ENCODE measurements around the gene CCL17. TPM values are rescaled to one million over a fixed set of nuclear protein-coding genes. Genes with fewer than 3 reads are reported as not detected.

CCL17 gene
- polyA plus RNA-seq, 4 donors, result 0.18 to 0.45 TPM; not detected in 2

GRCh38 chr16:57389087-57389468, 15.5 kb upstream of the CCL17 start:
- no peak overlapping the region for H3K4me3 ChIP-seq (ENCODE audit: low read depth in 1 of 3, low read length in 3 of 3)
- no peak for FAIRE-seq
- WGBS, 3 donors, result 93 to 95% (median 94%) methylated on average over 3 of the region's 3 CpGs

GRCh38 chr16:57390636-57391295, 13.8 kb upstream of the CCL17 start:
- Histone ChIP-seq H3K36me3 (ENCODE audit: control insufficient read depth in 3 of 3, insufficient read depth in 2 of 3, low read depth in 1 of 3, low read length in 3 of 3) (no peaks in the 10 kb centered on the region), H3K27ac (ENCODE audit: low read depth in 1 of 3, low read length in 2 of 3) (peak overlapping the region in 1 of 3 donors; percentile 11), H3K4me3 (ENCODE audit: low read depth in 1 of 3, low read length in 3 of 3) (no peak overlapping the region), H3K9me3 (ENCODE audit: control insufficient read depth in 2 of 2, insufficient read depth in 1 of 2, low read depth in 1 of 2, low read length in 1 of 2) (peaks cover 0 to 9% of the 10 kb centered on the region in 2 donors), H3K27me3 (ENCODE audit: control insufficient read depth in 3 of 3, insufficient read depth in 3 of 3, low read length in 3 of 3) (no peaks in the 10 kb centered on the region), H3K4me1 (ENCODE audit: control insufficient read depth in 3 of 3, insufficient read depth in 2 of 3, low read depth in 1 of 3, low read length in 2 of 3) (peaks cover 0 to 26% (median 0%) of the 10 kb centered on the region in 3 donors)
- WGBS, 3 donors, result 69 to 81% (median 76%) methylated on average over 5 of the region's 5 CpGs
- FAIRE-seq (no peak), DNase-seq (peak in 1 of 2 donors; percentile 48)

More at GRCh38 chr16:57389087-57389468, 15.5 kb upstream of the CCL17 start:
- Histone ChIP-seq H3K27me3 (ENCODE audit: control insufficient read depth in 3 of 3, insufficient read depth in 3 of 3, low read length in 3 of 3) (no peaks in the 10 kb centered on the region), H3K27ac (ENCODE audit: low read depth in 1 of 3, low read length in 2 of 3) (no peak overlapping the region), H3K9me3 (ENCODE audit: control insufficient read depth in 2 of 2, insufficient read depth in 1 of 2, low read depth in 1 of 2, low read length in 1 of 2) (peaks cover 0 to 4% of the 10 kb centered on the region in 2 donors), H3K36me3 (ENCODE audit: control insufficient read depth in 3 of 3, insufficient read depth in 2 of 3, low read depth in 1 of 3, low read length in 3 of 3) (peaks cover 0 to 2% (median 0%) of the 10 kb centered on the region in 3 donors), H3K4me1 (ENCODE audit: control insufficient read depth in 3 of 3, insufficient read depth in 2 of 3, low read depth in 1 of 3, low read length in 2 of 3) (peaks cover 1 to 33% (median 2%) of the 10 kb centered on the region in 3 donors)
- no peak for DNase-seq

GRCh38 chr16:57391300-57391699, 13.3 kb upstream of the CCL17 start:
- Histone ChIP-seq H3K36me3 (ENCODE audit: control insufficient read depth in 3 of 3, insufficient read depth in 2 of 3, low read depth in 1 of 3, low read length in 3 of 3) (no peaks in the 10 kb centered on the region), H3K4me3 (ENCODE audit: low read depth in 1 of 3, low read length in 3 of 3) (no peak overlapping the region), H3K9me3 (ENCODE audit: control insufficient read depth in 2 of 2, insufficient read depth in 1 of 2, low read depth in 1 of 2, low read length in 1 of 2) (peaks cover 0 to 9% of the 10 kb centered on the region in 2 donors), H3K4me1 (ENCODE audit: control insufficient read depth in 3 of 3, insufficient read depth in 2 of 3, low read depth in 1 of 3, low read length in 2 of 3) (peaks cover 0 to 22% (median 0%) of the 10 kb centered on the region in 3 donors), H3K27ac (ENCODE audit: low read depth in 1 of 3, low read length in 2 of 3) (peak overlapping the region in 1 of 3 donors; percentile 11), H3K27me3 (ENCODE audit: control insufficient read depth in 3 of 3, insufficient read depth in 3 of 3, low read length in 3 of 3) (no peaks in the 10 kb centered on the region)
- DNase-seq, result no peak
- no peak for FAIRE-seq
- WGBS, 3 donors, result 76 to 88% (median 81%) methylated on average over 4 of the region's 4 CpGs

GRCh38 chr16:57391708-57392107, 12.9 kb upstream of the CCL17 start:
- DNase-seq (no peak), FAIRE-seq (no peak)
- WGBS, 3 donors, result 86 to 87% (median 86%) methylated on average over 5 of the region's 5 CpGs
- peaks cover 0 to 9% of the 10 kb centered on the region in 2 donors for H3K9me3 ChIP-seq (ENCODE audit: control insufficient read depth in 2 of 2, insufficient read depth in 1 of 2, low read depth in 1 of 2, low read length in 1 of 2)
- no peaks in the 10 kb centered on the region for H3K36me3 ChIP-seq (ENCODE audit: control insufficient read depth in 3 of 3, insufficient read depth in 2 of 3, low read depth in 1 of 3, low read length in 3 of 3)
- H3K4me3 ChIP-seq (ENCODE audit: low read depth in 1 of 3, low read length in 3 of 3), result no peak overlapping the region
- H3K27ac ChIP-seq (ENCODE audit: low read depth in 1 of 3, low read length in 2 of 3), result no peak overlapping the region
- peaks cover 0 to 19% (median 0%) of the 10 kb centered on the region in 3 donors for H3K4me1 ChIP-seq (ENCODE audit: control insufficient read depth in 3 of 3, insufficient read depth in 2 of 3, low read depth in 1 of 3, low read length in 2 of 3)
- H3K27me3 ChIP-seq (ENCODE audit: control insufficient read depth in 3 of 3, insufficient read depth in 3 of 3, low read length in 3 of 3), result no peaks in the 10 kb centered on the region

- Histone ChIP-seq H3K27me3 (ENCODE audit: control insufficient read depth in 3 of 3, insufficient read depth in 3 of 3, low read length in 3 of 3) (no peaks in the 10 kb centered on the region), H3K27ac (ENCODE audit: low read depth in 1 of 3, low read length in 2 of 3) (no peak overlapping the region), H3K36me3 (ENCODE audit: control insufficient read depth in 3 of 3, insufficient read depth in 2 of 3, low read depth in 1 of 3, low read length in 3 of 3) (no peaks in the 10 kb centered on the region), H3K4me3 (ENCODE audit: low read depth in 1 of 3, low read length in 3 of 3) (no peak overlapping the region), H3K4me1 (ENCODE audit: control insufficient read depth in 3 of 3, insufficient read depth in 2 of 3, low read depth in 1 of 3, low read length in 2 of 3) (peaks cover 0 to 16% (median 0%) of the 10 kb centered on the region in 3 donors), H3K9me3 (ENCODE audit: control insufficient read depth in 2 of 2, insufficient read depth in 1 of 2, low read depth in 1 of 2, low read length in 1 of 2) (peaks cover 0 to 9% of the 10 kb centered on the region in 2 donors)
- 12 to 31% (median 25%) methylated on average over 1 of the region's 1 CpG for WGBS, 3 donors
- FAIRE-seq (no peak), DNase-seq (no peak)
These were observed 11.9 kb upstream of the CCL17 start for GRCh38 chr16:57392694-57393093.

GRCh38 chr16:57394444-57394843, 10.1 kb upstream of the CCL17 start:
- no peak for FAIRE-seq
- H3K36me3 ChIP-seq (ENCODE audit: control insufficient read depth in 3 of 3, insufficient read depth in 2 of 3, low read depth in 1 of 3, low read length in 3 of 3), result no peaks in the 10 kb centered on the region

GRCh38 chr16:57395026-57395425, 9.5 kb upstream of the CCL17 start:
- FAIRE-seq (no peak), DNase-seq (no peak)
- H3K4me1 ChIP-seq (ENCODE audit: control insufficient read depth in 3 of 3, insufficient read depth in 2 of 3, low read depth in 1 of 3, low read length in 2 of 3), result peaks cover 0 to 10% (median 0%) of the 10 kb centered on the region in 3 donors
- no peaks in the 10 kb centered on the region for H3K36me3 ChIP-seq (ENCODE audit: control insufficient read depth in 3 of 3, insufficient read depth in 2 of 3, low read depth in 1 of 3, low read length in 3 of 3)
- 92 to 93% (median 92%) methylated on average over 5 of the region's 5 CpGs for WGBS, 3 donors
- H3K27ac ChIP-seq (ENCODE audit: low read depth in 1 of 3, low read length in 2 of 3), result no peak overlapping the region
- peaks cover 0 to 9% of the 10 kb centered on the region in 2 donors for H3K9me3 ChIP-seq (ENCODE audit: control insufficient read depth in 2 of 2, insufficient read depth in 1 of 2, low read depth in 1 of 2, low read length in 1 of 2)
- no peaks in the 10 kb centered on the region for H3K27me3 ChIP-seq (ENCODE audit: control insufficient read depth in 3 of 3, insufficient read depth in 3 of 3, low read length in 3 of 3)
- no peak overlapping the region for H3K4me3 ChIP-seq (ENCODE audit: low read depth in 1 of 3, low read length in 3 of 3)

More at GRCh38 chr16:57394444-57394843, 10.1 kb upstream of the CCL17 start:
- H3K4me3 ChIP-seq (ENCODE audit: low read depth in 1 of 3, low read length in 3 of 3), result no peak overlapping the region
- peaks cover 0 to 10% (median 0%) of the 10 kb centered on the region in 3 donors for H3K4me1 ChIP-seq (ENCODE audit: control insufficient read depth in 3 of 3, insufficient read depth in 2 of 3, low read depth in 1 of 3, low read length in 2 of 3)
- peaks cover 0 to 9% of the 10 kb centered on the region in 2 donors for H3K9me3 ChIP-seq (ENCODE audit: control insufficient read depth in 2 of 2, insufficient read depth in 1 of 2, low read depth in 1 of 2, low read length in 1 of 2)
- no peak overlapping the region for H3K27ac ChIP-seq (ENCODE audit: low read depth in 1 of 3, low read length in 2 of 3)
- no peaks in the 10 kb centered on the region for H3K27me3 ChIP-seq (ENCODE audit: control insufficient read depth in 3 of 3, insufficient read depth in 3 of 3, low read length in 3 of 3)
- 35 to 62% (median 49%) methylated on average over 7 of the region's 7 CpGs for WGBS, 3 donors
- DNase-seq, result peak; percentile 27 to 88

- no peaks in the 10 kb centered on the region for H3K27me3 ChIP-seq (ENCODE audit: control insufficient read depth in 3 of 3, insufficient read depth in 3 of 3, low read length in 3 of 3)
- H3K9me3 ChIP-seq (ENCODE audit: control insufficient read depth in 2 of 2, insufficient read depth in 1 of 2, low read depth in 1 of 2, low read length in 1 of 2), result peaks cover 0 to 9% of the 10 kb centered on the region in 2 donors
- no peak for DNase-seq
- no peak overlapping the region for H3K27ac ChIP-seq (ENCODE audit: low read depth in 1 of 3, low read length in 2 of 3)
- FAIRE-seq, result no peak
- WGBS, 3 donors, result 88 to 92% (median 91%) methylated on average over 4 of the region's 4 CpGs
- peaks cover 0 to 10% (median 0%) of the 10 kb centered on the region in 3 donors for H3K4me1 ChIP-seq (ENCODE audit: control insufficient read depth in 3 of 3, insufficient read depth in 2 of 3, low read depth in 1 of 3, low read length in 2 of 3)
- H3K4me3 ChIP-seq (ENCODE audit: low read depth in 1 of 3, low read length in 3 of 3), result no peak overlapping the region
- no peaks in the 10 kb centered on the region for H3K36me3 ChIP-seq (ENCODE audit: control insufficient read depth in 3 of 3, insufficient read depth in 2 of 3, low read depth in 1 of 3, low read length in 3 of 3)
These were observed 7.8 kb upstream of the CCL17 start for GRCh38 chr16:57396786-57397185.
